K562 (cell line): Measurements from ENCODE around the gene PQBP1. TPM values are rescaled to one million over a fixed set of nuclear protein-coding genes. Genes with fewer than 3 reads are reported as not detected.
A peak's percentile ranks its signal among the peaks of the same experiment; 100 is the strongest.

Experiments used
- CREB1 ChIP-seq, 2 experiments: sonication (generic) in 1 of 2; formaldehyde crosslinking in 1 of 2; IDR thresholded peaks; 2 replicates each; pipeline versions ENCODE4 v1.6.1 to v1.8.0; 2012 to 2022; ENCODE audit warnings: inconsistent platforms in 1 of 2, mild to moderate bottlenecking in 1 of 2, missing genetic modification reagents in 1 of 2, moderate library complexity in 1 of 2
- FOXM1 ChIP-seq, 2 experiments: fragments of 450-650 bp in 1 of 2; sonication (generic) in 1 of 2; formaldehyde crosslinking in 1 of 2; IDR thresholded peaks; 2 replicates each; pipeline versions ENCODE4 v1.6.1 to v1.9.0; 2017 to 2022; ENCODE audit warnings: low read depth in 2 of 2, mild to moderate bottlenecking in 2 of 2, missing genetic modification reagents in 1 of 2, moderate library complexity in 1 of 2
- HMGN3 ChIP-seq: IDR thresholded peaks from 2 replicates; pipeline ENCODE4 v1.6.1; 2011; ENCODE audit warnings: borderline replicate concordance, low read depth, mild to moderate bottlenecking, mixed read lengths, low read length; ENCODE audit not compliant: insufficient read length; ENCODE audit errors: extremely low read depth
- MAFG ChIP-seq: fragments of 450-650 bp; conservative IDR thresholded peaks from 2 replicates; pipeline ENCODE4 v1.6.1; 2016; ENCODE audit warnings: missing genetic modification characterization, missing compliant biosample characterization
- MTA3 ChIP-seq: fragments of 450-650 bp; formaldehyde crosslinking; IDR thresholded peaks from 2 replicates; pipeline ENCODE4 v1.6.1; 2017; ENCODE audit warnings: mild to moderate bottlenecking, borderline replicate concordance
- SMARCC2 ChIP-seq: fragments of 450-650 bp; IDR thresholded peaks from 2 replicates; pipeline ENCODE4 v1.6.1; 2017; ENCODE audit warnings: antibody characterized with exemption, moderate library complexity, mild to moderate bottlenecking, low read depth
- SP2 ChIP-seq: IDR thresholded peaks from 2 replicates; pipeline ENCODE4 v1.6.1; 2011; ENCODE audit warnings: mild to moderate bottlenecking, low read depth, low read length, moderate library complexity; ENCODE audit not compliant: poor library complexity, severe bottlenecking; ENCODE audit errors: extremely low read depth
- SPI1 ChIP-seq: IDR thresholded peaks from 2 replicates; pipeline ENCODE4 v1.6.1; 2011; ENCODE audit warnings: low read depth, low read length, control low read depth, borderline replicate concordance
- TAF1 ChIP-seq: IDR thresholded peaks from 2 replicates; pipeline ENCODE4 v1.6.1; 2011; ENCODE audit warnings: mild to moderate bottlenecking, low read length, moderate library complexity; ENCODE audit not compliant: insufficient read depth, control insufficient read depth, severe bottlenecking; ENCODE audit errors: extremely low read depth
- TEAD1 ChIP-seq, 2 experiments: fragments of 450-650 bp in 1 of 2; sonication (generic) in 1 of 2; formaldehyde crosslinking; IDR thresholded peaks; 2 replicates each; pipeline versions ENCODE4 v1.4.0 to v1.8.0; 2020 to 2022; ENCODE audit warnings: mild to moderate bottlenecking in 2 of 2, missing genetic modification reagents in 1 of 2
- polyA plus RNA-seq, 8 experiments: library from polyadenylated mRNA; depleted of rRNA in 4 of 8; stranded (reverse) in 5 of 8; unstranded in 3 of 8; fragments of >200 nt; fragmentation: Nextera tagmentation in 2 of 8; fragmentation: Illumina TruSeq in 1 of 8; extraction: Ambion mirVana in 2 of 8; extraction: Trizol in 1 of 8; gene quantifications; 2 replicates each; pipeline versions ENCODE4 v1.2.1 to v1.2.3, GENCODE V29; 2011 to 2014; ENCODE audit warnings: inconsistent platforms in 1 of 8, missing spikeins in 1 of 8
- total RNA-seq, 7 experiments: library from RNA; depleted of rRNA in 6 of 7; stranded (reverse); fragments of >200 nt in 6 of 7; fragmentation: Illumina TruSeq in 2 of 7; extraction: Trizol in 2 of 7; gene quantifications; 2 replicates each; pipeline versions ENCODE4 v1.2.1 to v1.2.3, GENCODE V29; 2011 to 2021; ENCODE audit warnings: low replicate concordance in 1 of 7
- TF ChIP-seq, protein P1 (sequence below): sonication (generic); formaldehyde crosslinking; IDR thresholded peaks from 2 replicates; pipeline ENCODE4 v1.8.0; 2022; ENCODE audit warnings: mild to moderate bottlenecking, missing genetic modification reagents, borderline replicate concordance
- TF ChIP-seq, protein P2 (sequence below): fragments of 250-450 bp; sonication (Bioruptor Pico); IDR thresholded peaks from 2 replicates; pipeline ENCODE4 v1.4.0; 2020; ENCODE audit warnings: mild to moderate bottlenecking
- TF ChIP-seq, protein P3 (sequence below): fragments of 450-650 bp; formaldehyde crosslinking; IDR thresholded peaks from 2 replicates; pipeline ENCODE4 v1.4.0; 2022; ENCODE audit warnings: missing genetic modification characterization
- TF ChIP-seq, protein P4 (sequence below): IDR thresholded peaks from 2 replicates; pipeline ENCODE4 v1.6.1; 2014; ENCODE audit warnings: antibody characterized with exemption

PQBP1 gene
- total and polyA plus RNA-seq, 9 of the 15 experiments (the other 6 are each of a cell fraction or from before 2014, with no cell fraction given): 41.3 to 262 (median 112) TPM

DNA sequence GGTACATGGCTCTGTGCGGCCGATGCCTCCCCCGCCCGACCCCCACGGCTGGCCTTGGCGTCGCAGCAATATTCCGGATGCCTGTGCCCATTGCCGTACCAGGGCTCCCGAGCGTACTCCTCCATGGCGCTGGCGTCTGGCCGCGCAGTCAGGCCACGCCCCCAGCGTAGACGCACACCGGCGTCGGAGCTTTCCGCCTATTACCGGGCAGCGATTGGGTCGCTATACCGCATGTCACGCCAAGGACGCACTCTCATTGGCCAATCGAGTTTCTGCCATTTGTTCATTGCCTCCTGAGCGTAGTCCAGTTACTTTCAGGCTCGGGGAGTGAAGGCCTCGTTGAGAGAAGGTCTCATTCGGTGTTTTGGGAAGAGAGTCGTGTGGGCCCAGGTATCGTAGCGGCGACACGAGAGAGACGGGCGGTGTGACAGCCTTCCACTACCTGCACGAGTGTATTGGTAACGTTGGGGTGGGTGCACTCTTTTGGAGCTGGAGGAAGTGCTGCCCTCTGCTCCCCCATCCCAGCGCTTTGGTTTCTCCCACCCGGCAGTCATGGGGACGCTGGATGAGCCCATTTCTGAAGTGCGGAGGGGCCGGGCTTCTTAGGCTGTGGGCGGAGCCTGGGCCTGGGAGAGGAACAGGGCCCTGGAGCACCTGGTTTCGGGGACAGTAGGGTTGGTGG lies at the start of gene PQBP1, which contains the start of gene TIMM17B (continued):
- TF ChIP-seq SMARCC2 (no peak), HMGN3 (peak; percentile 65), FOXM1 (IDR thresholded peaks at IDR 0.05; ENCODE audit: low read depth) (peak; percentile 42; the same call in 1 of the 2 replicates), FOXM1 (CRISPR knock-in tag; IDR thresholded peaks at IDR 0.05; ENCODE audit: low read depth) (no peak), CREB1 (IDR thresholded peaks at IDR 0.05) (peak; percentile 75), CREB1 (CRISPR knock-in tag; IDR thresholded peaks at IDR 0.05) (peak; percentile 82), TAF1 (peak; percentile 77), MTA3 (peak; percentile 28; the same call in 1 of the 2 replicates), SPI1 (peak; percentile 51; the same call in 1 of the 2 replicates), MAFG (no peak), SP2 (peak; percentile 36), TEAD1 (CRISPR knock-in tag; IDR thresholded peaks at IDR 0.05) (peak in 1 of 2 experiments; percentile 80; a peak in 1 of 4 replicates)
- TF ChIP-seq, protein P1, sequence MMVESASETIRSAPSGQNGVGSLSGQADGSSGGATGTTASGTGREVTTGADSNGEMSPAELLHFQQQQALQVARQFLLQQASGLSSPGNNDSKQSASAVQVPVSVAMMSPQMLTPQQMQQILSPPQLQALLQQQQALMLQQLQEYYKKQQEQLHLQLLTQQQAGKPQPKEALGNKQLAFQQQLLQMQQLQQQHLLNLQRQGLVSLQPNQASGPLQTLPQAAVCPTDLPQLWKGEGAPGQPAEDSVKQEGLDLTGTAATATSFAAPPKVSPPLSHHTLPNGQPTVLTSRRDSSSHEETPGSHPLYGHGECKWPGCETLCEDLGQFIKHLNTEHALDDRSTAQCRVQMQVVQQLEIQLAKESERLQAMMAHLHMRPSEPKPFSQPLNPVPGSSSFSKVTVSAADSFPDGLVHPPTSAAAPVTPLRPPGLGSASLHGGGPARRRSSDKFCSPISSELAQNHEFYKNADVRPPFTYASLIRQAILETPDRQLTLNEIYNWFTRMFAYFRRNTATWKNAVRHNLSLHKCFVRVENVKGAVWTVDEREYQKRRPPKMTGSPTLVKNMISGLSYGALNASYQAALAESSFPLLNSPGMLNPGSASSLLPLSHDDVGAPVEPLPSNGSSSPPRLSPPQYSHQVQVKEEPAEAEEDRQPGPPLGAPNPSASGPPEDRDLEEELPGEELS (CRISPR knock-in tag): no peak
- TF ChIP-seq, protein P2, sequence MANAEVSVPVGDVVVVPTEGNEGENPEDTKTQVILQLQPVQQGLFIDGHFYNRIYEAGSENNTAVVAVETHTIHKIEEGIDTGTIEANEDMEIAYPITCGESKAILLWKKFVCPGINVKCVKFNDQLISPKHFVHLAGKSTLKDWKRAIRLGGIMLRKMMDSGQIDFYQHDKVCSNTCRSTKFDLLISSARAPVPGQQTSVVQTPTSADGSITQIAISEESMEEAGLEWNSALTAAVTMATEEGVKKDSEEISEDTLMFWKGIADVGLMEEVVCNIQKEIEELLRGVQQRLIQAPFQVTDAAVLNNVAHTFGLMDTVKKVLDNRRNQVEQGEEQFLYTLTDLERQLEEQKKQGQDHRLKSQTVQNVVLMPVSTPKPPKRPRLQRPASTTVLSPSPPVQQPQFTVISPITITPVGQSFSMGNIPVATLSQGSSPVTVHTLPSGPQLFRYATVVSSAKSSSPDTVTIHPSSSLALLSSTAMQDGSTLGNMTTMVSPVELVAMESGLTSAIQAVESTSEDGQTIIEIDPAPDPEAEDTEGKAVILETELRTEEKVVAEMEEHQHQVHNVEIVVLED (CRISPR knock-in tag): peak; percentile 89
- TF ChIP-seq, protein P3, sequence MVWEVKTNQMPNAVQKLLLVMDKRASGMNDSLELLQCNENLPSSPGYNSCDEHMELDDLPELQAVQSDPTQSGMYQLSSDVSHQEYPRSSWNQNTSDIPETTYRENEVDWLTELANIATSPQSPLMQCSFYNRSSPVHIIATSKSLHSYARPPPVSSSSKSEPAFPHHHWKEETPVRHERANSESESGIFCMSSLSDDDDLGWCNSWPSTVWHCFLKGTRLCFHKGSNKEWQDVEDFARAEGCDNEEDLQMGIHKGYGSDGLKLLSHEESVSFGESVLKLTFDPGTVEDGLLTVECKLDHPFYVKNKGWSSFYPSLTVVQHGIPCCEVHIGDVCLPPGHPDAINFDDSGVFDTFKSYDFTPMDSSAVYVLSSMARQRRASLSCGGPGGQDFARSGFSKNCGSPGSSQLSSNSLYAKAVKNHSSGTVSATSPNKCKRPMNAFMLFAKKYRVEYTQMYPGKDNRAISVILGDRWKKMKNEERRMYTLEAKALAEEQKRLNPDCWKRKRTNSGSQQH: 0 out of 2 replicates have a peak, but pooled peaks have one; percentile 15
- TF ChIP-seq, protein P4, sequence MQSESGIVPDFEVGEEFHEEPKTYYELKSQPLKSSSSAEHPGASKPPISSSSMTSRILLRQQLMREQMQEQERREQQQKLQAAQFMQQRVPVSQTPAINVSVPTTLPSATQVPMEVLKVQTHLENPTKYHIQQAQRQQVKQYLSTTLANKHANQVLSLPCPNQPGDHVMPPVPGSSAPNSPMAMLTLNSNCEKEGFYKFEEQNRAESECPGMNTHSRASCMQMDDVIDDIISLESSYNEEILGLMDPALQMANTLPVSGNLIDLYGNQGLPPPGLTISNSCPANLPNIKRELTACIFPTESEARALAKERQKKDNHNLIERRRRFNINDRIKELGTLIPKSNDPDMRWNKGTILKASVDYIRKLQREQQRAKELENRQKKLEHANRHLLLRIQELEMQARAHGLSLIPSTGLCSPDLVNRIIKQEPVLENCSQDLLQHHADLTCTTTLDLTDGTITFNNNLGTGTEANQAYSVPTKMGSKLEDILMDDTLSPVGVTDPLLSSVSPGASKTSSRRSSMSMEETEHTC: no peak
